Astrocyte of the spinal cord (primary cell): ENCODE data around the gene RNF113B.

Experiments
- DNase-seq: peaks from one replicate; pipeline ENCODE4 v3.0.0; 2011; ENCODE audit warnings: low read depth, low spot score
- H3K4me3 ChIP-seq: 2 replicates; pipeline ENCODE4 v1.5.1; 2011; ENCODE audit warnings: low read depth, mild to moderate bottlenecking, low read length, moderate library complexity
- CTCF ChIP-seq: IDR thresholded peaks from 2 replicates; pipeline ENCODE4 v1.5.1; 2012; ENCODE audit warnings: low read depth, mild to moderate bottlenecking, low read length, inconsistent platforms
- in situ Hi-C: cut with HindIII; loops from 2 replicates; pipeline ENCODE4 v1.10.0; 2017; ENCODE audit warnings: low sequenced_read_pairs

RNF113B gene

GRCh38 chr13:98182153-98182552, 5.1 kb upstream of the RNF113B start:
- no peak overlapping the region for H3K4me3 ChIP-seq
- in situ Hi-C loops: no loop called here
- TF ChIP-seq CTCF: no peak
- DNase-seq: no peak

GRCh38 chr13:98181111-98181815, 4.2 kb upstream of the RNF113B start:
- H3K4me3 ChIP-seq: no peak overlapping the region
- TF ChIP-seq CTCF: no peak
- DNase-seq: no peak
- in situ Hi-C loops: no loop called here

- in situ Hi-C loops: no loop called here
- no peak overlapping the region for H3K4me3 ChIP-seq
- DNase-seq: no peak
- no peak for TF ChIP-seq CTCF
Observed at GRCh38 chr13:98180092-98180491, 3.0 kb upstream of the RNF113B start.

GRCh38 chr13:98175823-98176222, 1.2 kb downstream of the RNF113B start:
- in situ Hi-C loops: no loop called here
- TF ChIP-seq CTCF: no peak
- no peak for DNase-seq
- H3K4me3 ChIP-seq: no peak overlapping the region

GRCh38 chr13:98175043-98175442, 2.0 kb downstream of the RNF113B start:
- no peak for TF ChIP-seq CTCF
- peak; percentile 29 for DNase-seq
- H3K4me3 ChIP-seq: no peak overlapping the region
- in situ Hi-C loops: no loop called here

GRCh38 chr13:98174307-98174706, 2.8 kb downstream of the RNF113B start:
- TF ChIP-seq CTCF: no peak
- H3K4me3 ChIP-seq: no peak overlapping the region
- DNase-seq: peak; percentile 29
- in situ Hi-C loops: no loop called here
